Lower leg skin (tissue), 4 donors: Measurements from ENCODE around the gene DYRK1A. TPM values are rescaled to one million over a fixed set of nuclear protein-coding genes. Genes with fewer than 3 reads are reported as not detected.

Experiments used
- DNase-seq, 2 donors: peaks; one replicate each; pipeline ENCODE4 v3.0.0-alpha.2; 2019; ENCODE audit warnings: low spot score in 2 of 2
- H3K4me3 ChIP-seq: fragments of 200-600 bp; sonication (generic); 2 replicates; pipeline ENCODE4 v1.5.1; 2017; ENCODE audit warnings: mild to moderate bottlenecking, low read depth; ENCODE audit not compliant: poor library complexity, severe bottlenecking
- POLR2A ChIP-seq, 2 donors: fragments of 450-650 bp; IDR thresholded peaks; one replicate each; pipeline ENCODE4 v1.6.1; 2016 to 2017; ENCODE audit warnings: antibody characterized with exemption in 2 of 2, mild to moderate bottlenecking in 1 of 2, moderate library complexity in 1 of 2
- WGBS, 2 donors: methylation state at CpG; one replicate each; pipeline ENCODE4 v1.1.5; 2018; 5-methylcytosine and 5-hydroxymethylcytosine counted together
- intact Hi-C: fragments of 100-400 bp; cut with DNase I; formaldehyde crosslinking; loops from one replicate; pipeline ENCODE4 v1.15.0; 2023; ENCODE audit warnings: low total_unique reads
- total RNA-seq, 4 donors: library from RNA; depleted of rRNA; stranded (reverse); fragments of >200 nt; gene quantifications; one replicate each; pipeline ENCODE4 v1.1.0, GENCODE V29; 2016
- TF ChIP-seq, protein P1 (sequence below), 3 donors: fragments of 450-650 bp; IDR thresholded peaks; one replicate each; pipeline ENCODE4 v1.5.1; 2016; ENCODE audit warnings: antibody characterized with exemption in 3 of 3, mild to moderate bottlenecking in 3 of 3, moderate library complexity in 2 of 3

The DYRK1A gene
- total RNA-seq, 4 donors from 2014 or later, result 60.2 to 97.8 (median 79.8) TPM

DNA sequence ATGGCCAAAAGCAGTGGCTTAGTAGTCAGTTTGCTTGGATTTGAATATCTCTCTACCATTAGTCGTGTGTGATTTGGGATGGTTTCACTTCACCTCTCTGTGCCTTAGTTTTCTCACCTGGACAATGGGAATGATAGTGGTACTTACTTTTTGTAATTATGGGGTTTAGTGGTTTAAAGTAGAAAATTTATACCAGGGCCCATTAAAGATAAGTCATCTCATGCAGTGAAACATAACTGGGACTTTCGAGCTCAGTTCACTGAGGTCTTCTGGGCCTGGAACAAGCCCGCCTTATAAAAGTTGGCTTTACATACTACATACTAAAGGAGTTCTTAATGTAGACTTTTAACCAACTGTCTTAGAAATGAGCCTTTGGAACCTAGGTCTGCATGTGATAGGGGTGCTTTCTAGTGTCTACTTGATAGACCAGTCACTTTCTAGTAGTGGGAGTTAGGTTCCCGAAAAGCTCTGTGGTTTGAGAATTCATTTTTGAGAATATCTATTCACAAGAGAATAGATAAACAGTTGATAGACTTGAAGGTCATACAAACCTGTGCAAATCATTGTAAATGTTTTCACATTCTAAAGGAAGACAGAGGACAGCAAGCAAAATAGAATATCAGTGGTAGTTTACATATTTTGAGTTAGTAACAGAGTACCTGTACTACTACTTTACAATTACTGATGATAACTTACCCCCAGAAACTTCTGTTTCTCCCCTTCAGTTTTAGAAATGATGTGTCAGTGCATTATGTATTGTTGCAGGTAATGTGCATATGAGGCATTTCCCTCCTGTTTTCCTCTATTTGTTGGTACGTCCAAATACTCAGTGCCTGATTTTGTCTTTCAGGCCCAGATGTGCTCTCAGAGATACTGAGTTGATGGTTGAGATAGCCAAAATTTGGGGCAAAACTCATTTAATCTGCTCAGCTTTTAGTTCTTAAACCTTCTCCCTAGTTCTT is 48.0 kb downstream of the DYRK1A start:
- intact Hi-C loops, result no loop called here
- no peak for DNase-seq
- no peak overlapping the region for H3K4me3 ChIP-seq
- 85 to 91% methylated on average over 5 of the region's 5 CpGs for WGBS, 2 donors
- TF ChIP-seq, protein P1, sequence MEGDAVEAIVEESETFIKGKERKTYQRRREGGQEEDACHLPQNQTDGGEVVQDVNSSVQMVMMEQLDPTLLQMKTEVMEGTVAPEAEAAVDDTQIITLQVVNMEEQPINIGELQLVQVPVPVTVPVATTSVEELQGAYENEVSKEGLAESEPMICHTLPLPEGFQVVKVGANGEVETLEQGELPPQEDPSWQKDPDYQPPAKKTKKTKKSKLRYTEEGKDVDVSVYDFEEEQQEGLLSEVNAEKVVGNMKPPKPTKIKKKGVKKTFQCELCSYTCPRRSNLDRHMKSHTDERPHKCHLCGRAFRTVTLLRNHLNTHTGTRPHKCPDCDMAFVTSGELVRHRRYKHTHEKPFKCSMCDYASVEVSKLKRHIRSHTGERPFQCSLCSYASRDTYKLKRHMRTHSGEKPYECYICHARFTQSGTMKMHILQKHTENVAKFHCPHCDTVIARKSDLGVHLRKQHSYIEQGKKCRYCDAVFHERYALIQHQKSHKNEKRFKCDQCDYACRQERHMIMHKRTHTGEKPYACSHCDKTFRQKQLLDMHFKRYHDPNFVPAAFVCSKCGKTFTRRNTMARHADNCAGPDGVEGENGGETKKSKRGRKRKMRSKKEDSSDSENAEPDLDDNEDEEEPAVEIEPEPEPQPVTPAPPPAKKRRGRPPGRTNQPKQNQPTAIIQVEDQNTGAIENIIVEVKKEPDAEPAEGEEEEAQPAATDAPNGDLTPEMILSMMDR (IDR thresholded peaks at IDR 0.05), result no peak
- TF ChIP-seq POLR2A (IDR thresholded peaks at IDR 0.05), result no peak

DNA sequence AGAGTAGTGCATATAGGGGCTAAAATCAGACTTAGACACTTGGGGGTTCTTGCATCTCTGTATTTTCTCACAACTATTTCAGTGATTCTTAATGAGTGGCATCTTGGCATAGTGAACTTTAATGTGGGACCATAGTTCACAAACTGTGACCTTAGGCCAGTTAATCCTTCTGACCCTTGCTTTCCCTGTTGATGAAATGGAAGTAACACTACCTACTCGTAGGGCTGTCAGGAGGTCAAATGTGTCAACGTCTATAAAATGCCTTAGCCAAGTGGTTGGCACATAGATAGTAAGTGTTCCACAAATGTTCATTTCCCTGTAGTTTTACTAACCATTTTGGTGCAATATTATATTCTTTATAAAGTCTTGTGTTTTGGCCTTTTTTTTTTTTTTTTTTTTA is 49.4 kb downstream of the DYRK1A start:
- no peak overlapping the region for H3K4me3 ChIP-seq
- TF ChIP-seq POLR2A (IDR thresholded peaks at IDR 0.05), result no peak
- TF ChIP-seq, protein P1 (IDR thresholded peaks at IDR 0.05), result no peak
- no peak for DNase-seq
- whole genome bisulfite sequencing, 2 donors, result 51 to 53% methylated on average over 2 of the region's 2 CpGs
- intact Hi-C loops, result no loop called here

DNA sequence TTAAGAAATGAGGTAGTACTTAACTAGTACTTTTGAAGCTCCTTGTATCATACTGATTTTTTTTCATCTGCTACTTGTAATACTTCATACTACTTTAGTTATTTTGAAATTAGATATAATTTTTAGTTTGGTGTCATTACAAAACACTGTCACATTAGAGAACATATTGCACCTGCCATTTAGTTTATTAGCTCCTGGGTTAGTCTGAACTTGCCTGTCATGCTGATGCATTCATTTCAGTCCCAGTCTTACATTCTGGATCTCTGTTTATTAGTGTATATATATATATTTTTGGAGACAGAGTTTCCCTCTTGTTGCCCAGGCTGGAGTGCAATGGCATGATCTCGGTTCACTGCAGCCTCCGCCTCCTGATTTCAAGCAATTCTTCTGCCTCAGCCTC is 50.3 kb downstream of the DYRK1A start:
- TF ChIP-seq, protein P1 (IDR thresholded peaks at IDR 0.05), result no peak
- TF ChIP-seq POLR2A (IDR thresholded peaks at IDR 0.05), result no peak
- H3K4me3 ChIP-seq, result no peak overlapping the region
- WGBS, 2 donors, result 79 to 97% methylated on average over 2 of the region's 2 CpGs
- intact Hi-C loops, result no loop called here
- DNase-seq, result no peak

DNA sequence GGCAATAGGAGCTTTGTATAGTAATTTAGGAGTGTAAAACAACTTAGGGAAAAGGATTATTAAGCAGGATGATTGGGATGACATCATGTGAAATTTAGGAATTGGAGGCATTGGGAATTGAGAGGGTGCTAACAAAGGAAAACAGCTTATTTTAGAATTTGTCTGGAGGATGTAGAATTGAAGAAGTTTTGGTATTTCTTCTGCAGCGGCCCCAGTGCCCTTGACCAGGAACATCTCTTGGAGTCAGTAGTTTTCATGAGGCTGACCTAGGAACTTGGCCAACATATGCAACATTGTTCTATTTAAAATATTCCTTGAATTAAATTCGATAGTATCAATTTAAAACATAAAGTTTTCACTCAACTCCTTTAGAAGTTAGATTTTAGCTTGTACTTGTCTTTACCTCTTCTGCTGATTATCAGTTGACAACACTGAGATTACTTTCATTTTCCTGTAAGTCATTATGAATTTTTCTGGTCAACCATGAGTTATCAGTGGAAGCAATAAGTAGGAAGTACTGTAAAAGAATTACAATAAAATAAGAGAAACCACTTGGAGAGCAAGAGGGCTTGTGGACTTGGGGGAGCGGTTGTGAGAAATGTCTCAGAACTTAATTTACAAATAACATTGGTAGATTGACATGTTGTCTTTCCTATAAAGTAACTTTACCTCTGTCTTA is 52.8 kb downstream of the DYRK1A start:
- DNase-seq, result no peak
- no peak overlapping the region for H3K4me3 ChIP-seq
- TF ChIP-seq, protein P1 (IDR thresholded peaks at IDR 0.05), result no peak
- no peak for TF ChIP-seq POLR2A (IDR thresholded peaks at IDR 0.05)
- intact Hi-C loops, result no loop called here
- 86 to 90% methylated on average over 3 of the region's 3 CpGs for WGBS, 2 donors

DNA sequence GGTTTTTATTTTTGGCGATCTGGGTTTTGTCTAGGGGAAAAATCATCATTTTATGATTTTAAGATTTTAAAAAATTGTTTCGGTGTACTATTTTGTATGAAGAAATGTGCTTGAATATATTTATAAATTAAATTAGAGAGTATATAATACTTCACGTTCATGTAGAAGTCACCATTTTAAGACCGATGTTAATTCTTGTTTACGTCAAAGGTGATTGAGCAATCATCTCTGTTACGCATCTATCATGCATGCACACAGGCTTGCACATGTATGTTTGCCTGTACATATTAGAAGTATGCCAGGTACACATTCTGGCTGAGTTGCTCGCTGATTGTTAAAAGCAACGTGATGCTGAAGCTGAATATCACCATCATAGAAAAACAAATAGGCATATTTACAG is 54.7 kb downstream of the DYRK1A start:
- no peak for TF ChIP-seq POLR2A (IDR thresholded peaks at IDR 0.05)
- TF ChIP-seq, protein P1 (IDR thresholded peaks at IDR 0.05), result no peak
- WGBS, 2 donors, result 93 to 94% methylated on average over 8 of the region's 8 CpGs
- intact Hi-C loops, result no loop called here
- H3K4me3 ChIP-seq, result no peak overlapping the region
- no peak for DNase-seq
